Fibroblast of skin of left quadriceps (primary cell): ENCODE measurements around the gene AQP3.
"Not testable (repeated sequence)": the region's sequence is repeated elsewhere in the genome, so short reads cannot be mapped to it uniquely, and the experiment has no call there.

Source experiments
- DNase-seq, 2 experiments: peaks; one replicate each; pipeline ENCODE4 v3.0.0-alpha.2; 2013; ENCODE audit warnings: low read depth in 2 of 2

The AQP3 gene

DNA sequence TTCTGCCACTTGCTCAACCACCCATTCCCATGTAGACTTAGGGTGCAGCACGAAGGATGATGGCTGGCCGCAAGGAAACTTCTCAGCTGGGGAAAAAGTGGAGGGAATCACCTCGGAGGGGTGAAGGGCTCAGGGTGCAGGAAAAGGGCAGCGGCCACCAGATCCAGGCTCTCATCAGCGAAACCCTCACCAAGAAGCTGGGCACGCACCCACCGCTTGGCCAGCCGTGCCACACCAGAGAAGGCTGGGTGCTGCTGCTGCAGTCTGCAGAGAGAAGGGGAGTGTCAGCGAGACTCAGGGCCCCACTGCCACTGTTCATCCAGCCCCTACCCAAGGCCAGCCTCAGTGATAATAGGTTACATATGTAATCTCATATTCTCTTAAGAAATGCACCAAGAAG, 17.7 kb upstream of the AQP3 start:
- DNase-seq, result no peak

GRCh38 chr9:33464045-33464636, 16.7 kb upstream of the AQP3 start:
- DNase-seq, result no peak

GRCh38 chr9:33463151-33463550, 15.8 kb upstream of the AQP3 start:
- no peak for DNase-seq

DNA sequence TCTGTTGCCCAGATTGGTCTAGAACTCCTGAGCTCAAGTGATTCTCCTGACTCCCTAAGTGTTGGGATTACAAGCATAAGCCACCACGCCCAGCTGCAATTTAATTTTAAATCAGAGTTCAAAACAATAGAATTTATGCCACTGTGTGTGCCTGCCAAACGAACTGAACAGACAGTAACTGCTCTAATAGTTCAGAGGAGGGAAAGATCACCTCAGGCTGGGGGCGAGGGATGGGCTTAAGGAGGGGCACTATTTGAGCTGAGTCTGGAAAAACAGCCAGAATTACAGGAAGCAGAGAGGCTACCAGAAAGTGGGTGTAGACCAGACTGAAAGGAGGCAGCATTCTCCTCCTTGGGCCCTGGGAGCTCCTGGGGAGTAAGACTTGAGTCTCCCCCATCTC, 14.1 kb upstream of the AQP3 start:
- no peak for DNase-seq

DNA sequence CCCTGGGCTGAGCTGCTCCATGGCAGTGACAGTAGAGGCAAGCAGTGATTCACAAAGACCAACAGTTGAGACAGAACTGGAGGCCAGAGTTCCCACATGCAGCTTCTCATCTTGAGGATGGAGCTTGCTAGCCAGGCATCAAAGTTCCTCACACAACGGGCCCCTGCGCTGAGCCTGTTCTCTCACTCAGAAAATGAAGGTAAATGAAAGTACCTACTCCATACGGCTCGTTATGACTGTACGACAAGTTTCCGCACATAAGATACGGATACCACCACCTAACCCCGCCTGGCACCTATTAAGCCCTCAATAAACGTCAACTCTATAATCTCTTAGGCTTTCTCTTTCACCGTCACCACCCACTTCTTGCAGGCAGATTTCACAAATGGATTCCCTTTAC, 13.5 kb upstream of the AQP3 start:
- no peak for DNase-seq

DNA sequence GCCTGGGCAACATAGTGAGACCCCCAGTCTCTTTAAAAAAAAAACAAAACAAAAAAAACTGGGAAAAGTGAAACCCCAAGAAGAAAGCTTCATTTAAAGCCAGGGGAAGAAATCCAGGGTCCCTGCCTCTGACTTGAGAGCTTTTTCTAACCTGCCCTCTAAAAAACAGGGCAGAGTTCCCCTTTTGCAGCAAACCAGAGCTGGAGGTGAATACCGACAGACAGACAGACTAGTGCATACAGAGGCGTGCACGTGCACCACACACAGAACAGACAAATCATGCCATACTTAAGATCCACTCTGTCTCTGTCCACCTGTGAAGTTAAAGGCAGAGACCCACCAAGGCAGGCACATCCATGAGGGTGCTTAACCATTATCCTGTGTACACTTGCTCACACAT, 11.7 kb upstream of the AQP3 start:
- no peak for DNase-seq

GRCh38 chr9:33458444-33458843, 11.1 kb upstream of the AQP3 start:
- DNase-seq, result no peak

- DNase-seq, result no peak
Measured at GRCh38 chr9:33455945-33456344, 8.6 kb upstream of the AQP3 start.

GRCh38 chr9:33455456-33455855, 8.1 kb upstream of the AQP3 start:
- DNase-seq, result not testable (repeated sequence)

DNA sequence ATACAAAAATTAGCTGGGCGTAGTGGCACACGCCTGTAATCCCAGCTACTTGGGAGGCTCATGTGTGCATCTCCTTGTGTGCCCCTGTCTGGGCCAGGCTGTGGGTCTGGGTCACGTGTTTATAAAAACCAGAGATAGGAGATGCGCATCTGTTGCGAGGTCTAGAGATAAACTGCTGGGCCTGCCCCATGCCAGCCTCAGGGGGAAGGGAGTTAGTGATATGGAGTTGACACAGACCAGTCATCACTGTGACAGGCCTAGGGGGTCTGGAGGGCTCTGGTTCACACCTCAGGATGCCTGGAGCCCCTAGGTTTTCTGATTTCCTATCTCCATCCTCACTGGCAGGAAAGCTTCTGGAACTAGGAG, 7.3 kb upstream of the AQP3 start:
- DNase-seq, result not testable (repeated sequence)

- DNase-seq, result no peak
Measured at GRCh38 chr9:33453999-33454660, 6.7 kb upstream of the AQP3 start.

DNA sequence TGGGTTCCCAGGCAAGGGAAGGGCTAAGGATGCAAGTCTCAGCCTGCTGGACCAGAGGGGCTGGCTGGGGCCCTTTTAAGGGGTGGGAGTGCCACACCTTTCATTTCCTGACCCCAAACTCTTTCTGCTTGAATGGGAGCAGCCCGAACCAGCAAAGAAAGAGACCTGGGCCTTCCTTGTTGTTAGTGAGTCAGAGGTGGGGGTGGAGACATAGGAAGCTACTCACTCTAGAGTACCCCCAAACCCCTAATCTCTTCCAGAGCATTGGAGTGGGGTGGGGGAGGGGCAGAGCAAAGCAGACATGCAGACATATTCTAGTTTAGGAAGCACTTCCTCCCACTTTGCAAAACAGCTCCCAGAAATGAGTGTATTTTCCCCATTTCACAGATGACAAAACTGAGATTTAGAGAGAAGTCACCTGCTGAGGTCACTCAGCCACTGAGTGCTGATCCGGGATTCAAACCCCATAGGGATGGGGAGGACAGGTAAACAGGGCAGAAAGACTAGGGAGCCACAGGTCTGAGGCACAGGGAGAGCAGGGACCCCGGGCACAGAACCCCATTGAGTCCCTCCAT, 6.0 kb upstream of the AQP3 start:
- no peak for DNase-seq

DNA sequence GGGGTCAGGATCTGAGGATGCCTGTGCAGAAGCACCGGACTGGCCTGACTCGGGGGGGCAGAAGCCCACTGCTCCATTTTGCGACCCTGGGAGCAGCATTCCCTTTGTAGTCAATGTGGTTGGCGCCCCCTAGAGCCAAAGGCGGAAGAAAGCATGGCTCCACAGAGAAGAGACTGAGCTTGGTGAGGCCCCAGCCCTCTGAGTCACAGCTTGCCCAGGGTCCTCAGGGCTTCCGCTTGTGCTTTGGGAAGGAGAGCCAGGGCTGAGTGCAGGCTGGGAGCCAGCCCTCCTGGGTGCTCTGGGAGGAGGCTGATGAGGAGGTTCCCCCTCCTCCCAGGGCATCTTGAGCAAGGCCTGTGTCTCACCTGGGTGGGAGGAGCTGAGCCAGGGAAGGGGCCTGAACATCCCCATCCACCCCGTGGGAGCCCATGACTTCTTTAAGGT, 5.5 kb upstream of the AQP3 start:
- peak; percentile 57 to 62 for DNase-seq

DNA sequence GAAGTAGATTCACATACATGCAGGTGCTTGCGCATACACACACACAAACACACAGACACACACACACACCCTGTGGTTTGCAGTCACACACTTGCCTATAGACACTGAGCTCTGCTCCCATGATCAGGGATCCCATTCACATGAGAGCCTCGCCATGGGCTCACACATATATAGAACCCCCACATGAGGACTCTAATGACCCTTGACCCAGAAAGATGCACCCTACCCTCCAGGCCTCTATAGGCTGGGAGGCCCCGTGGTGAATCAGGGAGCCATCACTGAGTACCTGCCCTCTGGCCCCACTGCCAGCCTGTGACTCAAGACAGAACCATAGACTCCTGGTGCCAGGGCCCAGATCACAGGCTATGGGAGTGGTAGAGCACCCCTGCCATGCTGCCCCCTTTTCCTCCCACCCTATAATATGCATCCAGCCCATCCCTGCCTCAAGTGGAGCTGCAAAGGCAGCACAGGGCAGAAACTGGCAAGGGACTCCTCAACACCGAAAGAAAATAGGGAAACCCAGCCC, 3.3 kb upstream of the AQP3 start:
- no peak for DNase-seq

DNA sequence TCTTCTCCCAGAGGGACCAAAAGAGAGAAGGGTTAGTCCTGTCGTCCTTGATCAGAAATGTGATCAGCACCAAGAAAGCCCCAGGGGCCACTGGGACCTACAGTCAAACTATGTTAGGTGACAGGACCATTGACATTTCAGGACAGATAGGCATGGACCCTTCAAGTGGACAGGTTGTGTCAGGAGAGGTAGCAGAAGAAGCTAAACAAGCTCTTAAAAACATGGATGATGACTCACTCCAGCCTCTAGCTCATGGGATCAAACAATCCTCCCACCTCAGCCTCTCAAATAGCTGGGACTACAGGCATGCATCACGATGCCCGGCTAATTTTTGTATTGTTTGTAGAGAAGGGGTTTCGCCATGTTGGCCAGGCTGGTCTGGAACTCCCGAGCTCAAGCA, 2.3 kb upstream of the AQP3 start:
- DNase-seq, result no peak

DNA sequence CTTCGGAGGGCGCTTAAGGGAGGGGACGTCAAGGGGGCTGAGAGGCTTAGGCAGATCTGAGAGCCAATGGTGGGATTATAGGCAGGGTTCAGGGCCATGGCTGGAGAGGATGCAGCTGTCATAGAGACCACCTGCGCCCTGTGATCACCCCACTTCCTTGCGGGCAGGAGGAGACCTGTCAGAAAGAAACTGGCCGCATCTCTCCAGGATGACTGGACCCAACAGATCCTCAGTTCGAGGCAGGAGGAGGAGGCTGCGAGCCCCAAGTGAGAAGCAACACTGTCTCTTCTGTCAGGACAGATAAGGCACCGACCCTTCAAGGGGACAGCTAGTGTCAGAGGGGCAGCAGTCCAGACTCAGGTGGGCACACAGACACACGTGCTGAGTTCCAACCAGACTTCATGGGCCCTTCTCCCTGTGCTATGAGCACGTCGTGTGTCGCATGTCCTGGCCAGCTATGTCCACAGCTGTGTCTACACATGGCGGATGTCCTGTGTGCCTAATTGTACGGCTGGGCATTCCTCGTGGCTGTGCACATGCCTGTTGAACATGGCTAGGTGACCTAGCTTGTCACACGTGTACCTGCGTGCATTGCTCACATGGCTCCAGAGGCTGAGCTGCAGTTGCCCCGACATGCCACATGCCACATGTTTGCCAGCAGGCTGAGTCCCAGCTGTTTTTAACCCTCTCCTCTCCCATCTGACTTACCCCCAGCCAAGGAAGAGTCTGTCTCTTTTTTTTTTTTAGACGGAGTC, 583 bp upstream of the AQP3 start:
- DNase-seq, result no peak

DNA sequence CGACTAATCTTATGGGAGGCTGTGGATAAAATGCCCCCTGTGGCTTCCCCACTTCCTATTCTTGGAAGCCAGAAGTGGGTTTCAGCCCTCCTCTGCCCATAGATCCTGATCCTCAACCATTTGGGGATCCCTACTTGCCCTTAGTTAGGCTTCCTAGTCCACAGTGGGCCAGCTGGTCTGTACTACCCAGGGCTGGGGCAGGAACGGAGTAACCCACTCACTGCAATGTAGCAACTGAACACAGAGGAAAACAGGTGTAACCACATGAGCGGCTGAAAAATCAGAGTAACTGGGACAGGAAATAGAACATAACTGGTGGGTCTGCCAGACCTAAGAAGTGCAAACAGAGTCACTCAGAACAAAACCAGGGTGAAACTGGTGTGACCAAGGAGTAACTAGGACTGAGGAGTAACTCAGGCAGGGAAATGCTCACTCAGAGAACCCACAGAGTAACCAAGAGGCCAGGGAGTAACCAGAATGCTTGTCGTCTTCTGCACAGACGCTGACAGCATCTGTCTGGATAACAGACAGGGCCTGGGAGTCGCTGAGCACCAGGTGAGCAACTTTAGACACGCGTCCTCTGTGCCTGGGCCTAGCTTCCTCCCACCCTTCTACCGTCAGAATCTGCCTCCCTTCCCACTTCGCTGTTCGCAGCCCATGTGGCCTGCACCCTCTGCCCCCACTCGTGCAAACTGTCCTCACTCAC, 1.0 kb downstream of the AQP3 start:
- no peak for DNase-seq

DNA sequence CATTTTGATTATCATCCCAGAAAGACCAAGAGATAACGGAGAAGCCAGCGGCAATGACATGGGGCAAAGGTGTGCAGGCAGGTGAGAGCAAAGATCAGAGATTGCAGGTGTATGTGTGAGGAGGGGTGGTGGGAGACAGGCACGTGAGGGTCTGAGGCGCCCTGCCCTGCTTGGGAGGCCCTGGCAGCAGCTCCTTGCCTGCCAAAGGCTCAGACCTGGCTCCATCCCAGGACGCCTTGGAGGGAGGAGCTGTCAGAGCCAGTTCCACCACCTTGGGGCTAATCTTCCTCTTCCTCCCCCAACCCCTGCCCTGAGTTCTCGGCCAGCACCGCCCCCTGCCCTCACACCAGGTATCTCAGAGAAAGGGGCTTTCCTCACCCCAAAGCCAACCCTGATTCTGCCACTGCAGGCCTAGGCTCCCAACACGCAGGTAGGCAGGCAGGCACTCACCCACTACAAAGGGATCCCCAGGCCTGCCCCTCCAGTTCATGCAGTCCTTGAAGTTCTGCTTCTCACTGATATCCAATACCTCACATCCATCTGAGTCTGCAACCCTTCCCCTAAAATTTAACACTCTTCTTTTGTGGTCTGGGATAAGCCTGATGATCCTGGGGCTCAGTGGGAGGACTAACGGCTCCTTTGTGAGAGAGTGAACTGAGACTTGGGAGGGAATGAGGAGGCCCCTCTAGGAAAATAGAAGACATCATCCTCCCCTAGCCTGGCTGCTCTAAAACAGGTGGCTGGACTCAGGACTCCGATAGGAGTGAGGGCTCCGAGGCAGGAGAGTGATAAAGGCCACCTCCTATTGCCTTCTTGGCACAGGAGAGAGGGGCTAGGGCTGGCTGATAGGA, 1.8 kb downstream of the AQP3 start:
- no peak for DNase-seq

DNA sequence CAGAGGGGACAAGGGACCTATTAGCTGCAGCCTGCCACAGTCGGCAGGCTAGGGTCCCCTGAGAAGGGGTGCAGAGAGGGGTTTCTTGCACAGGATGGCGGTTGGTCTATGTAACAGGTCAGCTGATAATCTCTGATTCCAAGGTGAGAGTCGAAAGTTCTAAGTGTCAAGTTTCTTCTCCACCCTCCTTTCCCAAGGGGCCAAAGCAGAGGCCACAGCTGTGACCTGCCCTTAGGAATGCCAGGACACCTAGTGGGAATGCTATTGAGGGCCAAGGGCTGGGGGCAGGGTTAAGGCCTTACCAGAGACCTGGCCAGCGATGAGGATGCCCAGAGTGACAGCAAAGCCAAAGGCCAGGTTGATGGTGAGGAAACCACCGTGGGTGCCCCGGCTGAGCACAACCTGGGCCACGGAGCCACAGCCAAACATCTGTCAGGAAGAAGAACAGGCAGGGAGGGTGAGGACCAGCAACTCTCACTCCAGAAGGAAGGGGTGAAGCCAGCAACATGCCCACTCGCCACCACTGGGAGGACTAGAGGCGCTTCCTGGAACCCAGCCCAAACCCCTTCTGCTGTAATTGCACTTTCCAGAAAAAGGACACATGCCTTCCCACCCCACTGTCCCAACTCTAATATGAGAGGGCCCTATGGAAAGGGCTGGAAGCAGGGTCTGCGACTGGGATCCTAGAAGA, 3.8 kb downstream of the AQP3 start:
- no peak for DNase-seq

GRCh38 chr9:33443047-33443446, 4.3 kb downstream of the AQP3 start:
- no peak for DNase-seq
